ENCODE data around the gene FSTL4.

FSTL4 gene

GRCh38 chr5:133546500-133546899, 65.8 kb downstream of the FSTL4 start:
- H3K36me3 ChIP-seq (ENCODE audit: insufficient read depth, low read length): no peaks in the 10 kb centered on the region
- H3K9me3 ChIP-seq (ENCODE audit: low read length): no peaks in the 10 kb centered on the region
- no peak overlapping the region for H2AFZ ChIP-seq (ENCODE audit: low read length)
- H3K9ac ChIP-seq (ENCODE audit: low read length): no peak overlapping the region
- no peak overlapping the region for H3K27ac ChIP-seq (ENCODE audit: low read depth, low read length, poor library complexity, severe bottlenecking)
- no peaks in the 10 kb centered on the region for H4K20me1 ChIP-seq (ENCODE audit: insufficient read depth, low read length)
- no peaks in the 10 kb centered on the region for H3F3A ChIP-seq (ENCODE audit: insufficient read depth, low read length)
- no peaks in the 10 kb centered on the region for H3K27me3 ChIP-seq (ENCODE audit: insufficient read depth, low read length)
- no peaks in the 10 kb centered on the region for H3K4me1 ChIP-seq (ENCODE audit: insufficient read depth, low read length, severe bottlenecking)
- no peaks in the 10 kb centered on the region for H3K9me2 ChIP-seq (ENCODE audit: low read depth, low read length)
- H3K4me2 ChIP-seq (ENCODE audit: low read length): no peak overlapping the region
- no peaks in the 10 kb centered on the region for H3K79me2 ChIP-seq (ENCODE audit: insufficient read depth, low read length)
- H3K4me3 ChIP-seq (ENCODE audit: low read depth, low read length, poor library complexity, severe bottlenecking): no peak overlapping the region
- TF ChIP-seq CTCF (IDR thresholded peaks at IDR 0.05; ENCODE audit: low read length): no peak

- Histone ChIP-seq H3K4me1 (ENCODE audit: insufficient read depth, low read length, severe bottlenecking) (no peaks in the 10 kb centered on the region), H3K4me2 (ENCODE audit: low read length) (no peak overlapping the region), H4K20me1 (ENCODE audit: insufficient read depth, low read length) (no peaks in the 10 kb centered on the region), H3F3A (ENCODE audit: insufficient read depth, low read length) (no peaks in the 10 kb centered on the region), H3K4me3 (ENCODE audit: low read depth, low read length, poor library complexity, severe bottlenecking) (no peak overlapping the region), H3K9me2 (ENCODE audit: low read depth, low read length) (no peaks in the 10 kb centered on the region), H2AFZ (ENCODE audit: low read length) (no peak overlapping the region), H3K27me3 (ENCODE audit: insufficient read depth, low read length) (no peaks in the 10 kb centered on the region), H3K79me2 (ENCODE audit: insufficient read depth, low read length) (no peaks in the 10 kb centered on the region), H3K9me3 (ENCODE audit: low read length) (no peaks in the 10 kb centered on the region), H3K9ac (ENCODE audit: low read length) (no peak overlapping the region), H3K27ac (ENCODE audit: low read depth, low read length, poor library complexity, severe bottlenecking) (no peak overlapping the region), H3K36me3 (ENCODE audit: insufficient read depth, low read length) (no peaks in the 10 kb centered on the region)
- no peak for TF ChIP-seq EZH2 (IDR thresholded peaks at IDR 0.05; ENCODE audit: borderline replicate concordance, low read length)
- TF ChIP-seq CTCF (IDR thresholded peaks at IDR 0.05; ENCODE audit: low read length): no peak
Observed at GRCh38 chr5:133544346-133544745, 68.0 kb downstream of the FSTL4 start.

GRCh38 chr5:133539818-133540217, 72.5 kb downstream of the FSTL4 start:
- no peak overlapping the region for H3K9ac ChIP-seq (ENCODE audit: low read length)
- H3F3A ChIP-seq (ENCODE audit: insufficient read depth, low read length): no peaks in the 10 kb centered on the region
- no peaks in the 10 kb centered on the region for H3K27me3 ChIP-seq (ENCODE audit: insufficient read depth, low read length)
- no peak overlapping the region for H3K27ac ChIP-seq (ENCODE audit: low read depth, low read length, poor library complexity, severe bottlenecking)
- no peak overlapping the region for H2AFZ ChIP-seq (ENCODE audit: low read length)
- TF ChIP-seq EZH2 (IDR thresholded peaks at IDR 0.05; ENCODE audit: borderline replicate concordance, low read length) (no peak), CTCF (IDR thresholded peaks at IDR 0.05; ENCODE audit: low read length) (no peak)
- no peaks in the 10 kb centered on the region for H3K9me2 ChIP-seq (ENCODE audit: low read depth, low read length)
- no peaks in the 10 kb centered on the region for H3K9me3 ChIP-seq (ENCODE audit: low read length)
- no peaks in the 10 kb centered on the region for H3K36me3 ChIP-seq (ENCODE audit: insufficient read depth, low read length)
- no peaks in the 10 kb centered on the region for H3K79me2 ChIP-seq (ENCODE audit: insufficient read depth, low read length)
- no peaks in the 10 kb centered on the region for H4K20me1 ChIP-seq (ENCODE audit: insufficient read depth, low read length)
- no peak overlapping the region for H3K4me3 ChIP-seq (ENCODE audit: low read depth, low read length, poor library complexity, severe bottlenecking)
- H3K4me2 ChIP-seq (ENCODE audit: low read length): no peak overlapping the region
- no peaks in the 10 kb centered on the region for H3K4me1 ChIP-seq (ENCODE audit: insufficient read depth, low read length, severe bottlenecking)
